H9 (cell line): ENCODE measurements around the gene CACNB4. TPM values are rescaled to one million over a fixed set of nuclear protein-coding genes. Genes with fewer than 3 reads are reported as not detected.

Source experiments
- DNase-seq: peaks from one replicate; pipeline ENCODE4 v3.0.0-alpha.2; 2017
- H2AFZ ChIP-seq: one replicate; pipeline ENCODE4 v1.6.1; 2013; ENCODE audit warnings: mild to moderate bottlenecking, low read length, control low read depth, moderate library complexity
- H2AK5ac ChIP-seq: 2 replicates; pipeline ENCODE4 v1.6.1; 2013; ENCODE audit warnings: low read length, control low read depth, mixed read lengths; ENCODE audit not compliant: insufficient read length
- H2BK120ac ChIP-seq: one replicate; pipeline ENCODE4 v1.6.1; 2013; ENCODE audit warnings: low read depth, mild to moderate bottlenecking, low read length, control low read depth, inconsistent platforms; ENCODE audit not compliant: poor library complexity, severe bottlenecking
- H2BK12ac ChIP-seq: 2 replicates; pipeline ENCODE4 v1.6.1; 2013; ENCODE audit warnings: low read length, control low read depth, mixed read lengths, low read depth; ENCODE audit not compliant: insufficient read length
- H2BK15ac ChIP-seq: 2 replicates; pipeline ENCODE4 v1.6.1; 2013; ENCODE audit warnings: low read depth, low read length, control low read depth
- H2BK20ac ChIP-seq: one replicate; pipeline ENCODE4 v1.6.1; 2013; ENCODE audit warnings: low read depth, mild to moderate bottlenecking, low read length, control low read depth, inconsistent platforms; ENCODE audit not compliant: poor library complexity, severe bottlenecking
- H2BK5ac ChIP-seq: 2 replicates; pipeline ENCODE4 v1.6.1; 2013; ENCODE audit warnings: low read length, control low read depth, mixed read lengths; ENCODE audit not compliant: insufficient read length
- H3K14ac ChIP-seq: 2 replicates; pipeline ENCODE4 v1.6.1; 2013; ENCODE audit warnings: low read length, control low read depth; ENCODE audit not compliant: insufficient read depth
- H3K18ac ChIP-seq: 2 replicates; pipeline ENCODE4 v1.6.1; 2013; ENCODE audit warnings: low read depth, mild to moderate bottlenecking, mixed read lengths, low read length, control low read depth; ENCODE audit not compliant: insufficient read length
- H3K23ac ChIP-seq: 2 replicates; pipeline ENCODE4 v1.6.1; 2013; ENCODE audit warnings: low read length, control low read depth, mixed read lengths, low read depth; ENCODE audit not compliant: insufficient read length
- H3K23me2 ChIP-seq: 2 replicates; pipeline ENCODE4 v1.6.1; 2013; ENCODE audit warnings: low read depth, mild to moderate bottlenecking, mixed read lengths, low read length, control low read depth; ENCODE audit not compliant: insufficient read length, poor library complexity, severe bottlenecking
- H3K27ac ChIP-seq: 2 replicates; pipeline ENCODE4 v1.5.1; 2013; ENCODE audit warnings: low read length, control low read depth, mixed read lengths, low read depth; ENCODE audit not compliant: insufficient read length
- H3K27me3 ChIP-seq: 2 replicates; pipeline ENCODE4 v1.6.1; 2013; ENCODE audit warnings: low read length, control low read depth, inconsistent platforms; ENCODE audit not compliant: insufficient read depth
- H3K4ac ChIP-seq: 2 replicates; pipeline ENCODE4 v1.6.1; 2013; ENCODE audit warnings: low read depth, mild to moderate bottlenecking, control low read depth, inconsistent platforms, low read length, moderate library complexity
- H3K4me1 ChIP-seq: 2 replicates; pipeline ENCODE4 v1.6.1; 2013; ENCODE audit warnings: low read length, control low read depth, inconsistent platforms; ENCODE audit not compliant: insufficient read depth
- H3K4me2 ChIP-seq: 2 replicates; pipeline ENCODE4 v1.6.1; 2013; ENCODE audit warnings: low read length, control low read depth, mixed read lengths; ENCODE audit not compliant: insufficient read length, insufficient read depth
- H3K56ac ChIP-seq: 2 replicates; pipeline ENCODE4 v1.6.1; 2013; ENCODE audit warnings: low read depth, mild to moderate bottlenecking, mixed read lengths, low read length, control low read depth; ENCODE audit not compliant: insufficient read length
- H3K79me1 ChIP-seq: 2 replicates; pipeline ENCODE4 v1.6.1; 2013; ENCODE audit warnings: low read depth, mild to moderate bottlenecking, moderate library complexity, low read length, control low read depth, inconsistent platforms; ENCODE audit not compliant: insufficient read depth, poor library complexity, severe bottlenecking
- H3K79me2 ChIP-seq: 2 replicates; pipeline ENCODE4 v1.6.1; 2013; ENCODE audit warnings: low read length, control low read depth, inconsistent platforms; ENCODE audit not compliant: insufficient read depth
- H3K9ac ChIP-seq: 2 replicates; pipeline ENCODE4 v1.6.1; 2013; ENCODE audit warnings: low read length, control low read depth, mixed read lengths; ENCODE audit not compliant: insufficient read length; ENCODE audit errors: extremely low read depth
- H3K9me3 ChIP-seq: one replicate; pipeline ENCODE4 v1.6.1; 2013; ENCODE audit warnings: low read depth, low read length, inconsistent platforms; ENCODE audit not compliant: control insufficient read depth
- H3T11ph ChIP-seq: one replicate; pipeline ENCODE4 v1.6.1; 2013; ENCODE audit warnings: mild to moderate bottlenecking, low read length, control low read depth, inconsistent platforms
- H4K20me1 ChIP-seq: one replicate; pipeline ENCODE4 v1.6.1; 2013; ENCODE audit not compliant: control insufficient read depth, insufficient read length, insufficient read depth
- H4K5ac ChIP-seq: 2 replicates; pipeline ENCODE4 v1.6.1; 2013; ENCODE audit warnings: low read depth, mild to moderate bottlenecking, mixed read lengths, low read length, control low read depth; ENCODE audit not compliant: insufficient read length
- H4K8ac ChIP-seq: replicated peaks from 2 replicates; pipeline ENCODE4 v1.6.1; 2013; ENCODE audit warnings: low read length, control low read depth, mixed read lengths, low read depth; ENCODE audit not compliant: insufficient read length
- H4K91ac ChIP-seq: 2 replicates; pipeline ENCODE4 v1.6.1; 2013; ENCODE audit warnings: low read depth, mild to moderate bottlenecking, moderate library complexity, mixed read lengths, low read length, control low read depth; ENCODE audit not compliant: insufficient read length
- H3K27ac Mint-ChIP-seq, 3 experiments: 2 replicates in 2 of 3; 3 replicates in 1 of 3; pipeline ENCODE4 v1.8.0; 2020 to 2021; ENCODE audit warnings: mixed read lengths in 3 of 3, mild to moderate bottlenecking in 1 of 3, moderate library complexity in 1 of 3
- H3K27me3 Mint-ChIP-seq: 2 replicates; pipeline ENCODE4 v1.8.0; 2021; ENCODE audit warnings: low read depth, mild to moderate bottlenecking, moderate library complexity, mixed read lengths
- H3K36me3 Mint-ChIP-seq, 3 experiments: 2 replicates in 2 of 3; 3 replicates in 1 of 3; pipeline ENCODE4 v1.8.0; 2020 to 2021; ENCODE audit warnings: low read depth in 3 of 3, mixed read lengths in 3 of 3; ENCODE audit not compliant: insufficient read depth in 1 of 3
- H3K4me1 Mint-ChIP-seq, 2 experiments: 2 replicates each; pipeline ENCODE4 v1.8.0; 2020; ENCODE audit warnings: mixed read lengths in 2 of 2
- H3K4me3 Mint-ChIP-seq, 2 experiments: 2 replicates in 1 of 2; 3 replicates in 1 of 2; pipeline ENCODE4 v1.8.0; 2020 to 2021; ENCODE audit warnings: mild to moderate bottlenecking in 2 of 2, mixed read lengths in 2 of 2, moderate library complexity in 1 of 2
- H3K9me3 Mint-ChIP-seq, 2 experiments: 2 replicates in 1 of 2; 3 replicates in 1 of 2; pipeline ENCODE4 v1.8.0; 2020; ENCODE audit warnings: mild to moderate bottlenecking in 2 of 2, mixed read lengths in 2 of 2, moderate library complexity in 1 of 2
- CTCF ChIP-seq: fragments of 200-600 bp; sonication (generic); conservative IDR thresholded peaks from 3 replicates; pipeline ENCODE4 v1.8.0; 2021; ENCODE audit warnings: antibody characterized with exemption, mild to moderate bottlenecking
- WGBS: extraction: QIAGEN DNeasy Blood & Tissue Kit; methylation state at CpG from one replicate; pipeline ENCODE4 v1.1.7; 2013; ENCODE audit warnings: missing lambda C conversion rate, low lambda C conversion rate, mixed read lengths; ENCODE audit not compliant: insufficient read length; ENCODE audit errors: extremely low coverage; 5-methylcytosine and 5-hydroxymethylcytosine counted together
- total RNA-seq: library from RNA; stranded (reverse); gene quantifications from 2 replicates; pipeline ENCODE4 v1.2.1, GENCODE V29; 2021

CACNB4 gene
- total RNA-seq, 1 experiment from 2014 or later = 1.4 TPM

DNA sequence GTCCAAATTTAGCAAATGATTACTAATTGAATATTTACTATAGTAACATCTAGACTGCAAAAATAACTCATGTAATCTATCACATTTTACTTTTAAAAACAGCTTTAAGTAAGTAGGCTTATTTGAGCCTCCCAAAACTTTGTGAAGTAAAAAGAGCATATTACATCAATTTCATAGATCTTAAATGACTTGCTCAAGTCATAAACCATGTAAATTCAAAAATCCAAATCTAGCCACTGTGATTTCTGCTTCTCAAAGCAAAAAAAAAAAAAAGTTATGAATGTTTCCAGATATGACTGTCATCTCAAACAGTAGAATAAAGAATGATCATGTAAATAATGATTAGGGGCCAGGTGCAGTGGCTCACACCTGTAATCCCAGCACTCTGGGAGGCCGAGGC lies 37.5 kb downstream of the CACNB4 start:
- H3K9me3 Mint-ChIP-seq = peaks cover 18 to 30% of the 10 kb centered on the region in 2 experiments
- Histone ChIP-seq H3K27me3 (no peaks in the 10 kb centered on the region), H3K9ac (no peak overlapping the region), H2BK120ac (no peak overlapping the region), H2AK5ac (no peak overlapping the region), H3K79me2 (no peaks in the 10 kb centered on the region), H3K4me2 (no peak overlapping the region), H2BK12ac (no peak overlapping the region), H4K8ac (no peak overlapping the region), H3T11ph (no peak overlapping the region), H2BK20ac (no peak overlapping the region), H3K23ac (no peak overlapping the region), H4K20me1 (no peaks in the 10 kb centered on the region), H3K4me1 (no peaks in the 10 kb centered on the region; the same call in 1 of the 2 replicates), H2BK15ac (no peak overlapping the region), H4K91ac (no peak overlapping the region), H3K14ac (no peak overlapping the region), H3K23me2 (no peaks in the 10 kb centered on the region), H2AFZ (no peak overlapping the region), H3K27ac (no peak overlapping the region), H3K18ac (no peak overlapping the region), H2BK5ac (no peak overlapping the region), H4K5ac (no peak overlapping the region), H3K9me3 (peaks cover 9% of the 10 kb centered on the region), H3K79me1 (no peaks in the 10 kb centered on the region), H3K56ac (no peak overlapping the region), H3K4ac (no peak overlapping the region)
- no peak for TF ChIP-seq CTCF
- H3K27ac Mint-ChIP-seq = no peak overlapping the region
- H3K36me3 Mint-ChIP-seq = peaks cover 12 to 17% (median 16%) of the 10 kb centered on the region in 3 experiments
- H3K27me3 Mint-ChIP-seq = peaks cover 2% of the 10 kb centered on the region; the same call in 1 of the 2 replicates
- H3K4me1 Mint-ChIP-seq = peaks cover 11 to 12% of the 10 kb centered on the region in 2 experiments
- no peak overlapping the region for H3K4me3 Mint-ChIP-seq
- no peak for DNase-seq
- no CpG with 5 or more reads among the region's 1 CpG for WGBS
